GM12891 (cell line): ENCODE measurements around the gene POU2F2.

ENCODE experiments used
- POLR2A ChIP-seq: IDR thresholded peaks from 2 replicates; pipeline ENCODE4 v1.6.1; 2011; ENCODE audit warnings: low read depth, low read length, control low read depth
- POLR2AphosphoS5 ChIP-seq: IDR thresholded peaks from 2 replicates; pipeline ENCODE4 v1.6.1; 2011; ENCODE audit warnings: low read depth, low read length, control low read depth

GRCh38 chr19:42125536-42125935 lies 6.7 kb downstream of the POU2F2 start:
- TF ChIP-seq POLR2A (no peak), POLR2AphosphoS5 (no peak)
